Ishikawa (cell line): Measurements from ENCODE around the gene ESR1.

Experiments
- CEBPB ChIP-seq: IDR thresholded peaks from 2 replicates; pipeline ENCODE4 v1.6.1; 2012
- CREB1 ChIP-seq: IDR thresholded peaks from 2 replicates; pipeline ENCODE4 v1.6.1; 2012; ENCODE audit warnings: low read depth
- EP300 ChIP-seq: IDR thresholded peaks from 2 replicates; pipeline ENCODE4 v1.6.1; 2012; ENCODE audit warnings: borderline replicate concordance
- MAX ChIP-seq: IDR thresholded peaks from 2 replicates; pipeline ENCODE4 v1.6.1; 2012
- RAD21 ChIP-seq: IDR thresholded peaks from 2 replicates; pipeline ENCODE4 v1.6.1; 2012; ENCODE audit warnings: low read depth
- TAF1 ChIP-seq: IDR thresholded peaks from 2 replicates; pipeline ENCODE4 v1.6.1; 2012; ENCODE audit warnings: low read depth, mild to moderate bottlenecking
- YY1 ChIP-seq: IDR thresholded peaks from 2 replicates; pipeline ENCODE4 v1.6.1; 2012; ENCODE audit warnings: low read depth
- ZBTB7A ChIP-seq: IDR thresholded peaks from 2 replicates; pipeline ENCODE4 v1.6.1; 2012; ENCODE audit warnings: low read depth
- TF ChIP-seq, protein P1 (sequence below): IDR thresholded peaks from 2 replicates; pipeline ENCODE4 v1.6.1; 2012

- no peak for TF ChIP-seq CEBPB
- TF ChIP-seq MAX = no peak
- TF ChIP-seq TAF1 = no peak
- TF ChIP-seq, protein P1, sequence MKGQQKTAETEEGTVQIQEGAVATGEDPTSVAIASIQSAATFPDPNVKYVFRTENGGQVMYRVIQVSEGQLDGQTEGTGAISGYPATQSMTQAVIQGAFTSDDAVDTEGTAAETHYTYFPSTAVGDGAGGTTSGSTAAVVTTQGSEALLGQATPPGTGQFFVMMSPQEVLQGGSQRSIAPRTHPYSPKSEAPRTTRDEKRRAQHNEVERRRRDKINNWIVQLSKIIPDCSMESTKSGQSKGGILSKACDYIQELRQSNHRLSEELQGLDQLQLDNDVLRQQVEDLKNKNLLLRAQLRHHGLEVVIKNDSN = no peak
- no peak for TF ChIP-seq EP300
- TF ChIP-seq YY1 = no peak
- TF ChIP-seq RAD21 = no peak
- no peak for TF ChIP-seq CREB1
- TF ChIP-seq ZBTB7A = no peak
Measured at GRCh38 chr6:152004036-152004566, 196.6 kb downstream of the ESR1 start.
